ENCODE data around the gene NALCN.

DNA sequence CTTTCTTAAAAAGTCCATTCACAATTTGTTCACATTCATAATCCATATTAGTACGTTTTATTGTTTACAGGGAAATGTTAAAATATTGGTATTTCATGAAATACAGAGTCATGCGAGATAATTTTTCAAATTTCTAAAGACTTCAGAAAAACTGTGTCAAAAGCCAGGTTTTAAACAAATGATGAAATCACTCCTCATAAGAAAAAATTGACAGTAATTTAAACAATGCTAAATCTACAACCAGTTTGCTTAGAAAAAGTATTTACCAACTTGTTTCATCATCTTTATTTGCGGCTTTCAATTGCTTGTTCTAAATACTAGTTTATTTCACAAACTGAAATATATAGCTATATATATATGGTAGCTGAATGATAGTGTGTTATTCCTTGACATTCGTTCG is 1.2 kb upstream of the NALCN start:
- TF ChIP-seq EP300 (IDR thresholded peaks at IDR 0.05) (no peak), POLR2AphosphoS5 (IDR thresholded peaks at IDR 0.05) (no peak)

All from suprapubic skin (tissue), 4 donors.